Brain pericyte (primary cell): ENCODE results near the gene ZNHIT2.

Source experiments
- DNase-seq: peaks from one replicate; pipeline ENCODE4 v3.0.0-alpha.2; 2012; ENCODE audit warnings: low read depth, low spot score

ZNHIT2 gene

DNA sequence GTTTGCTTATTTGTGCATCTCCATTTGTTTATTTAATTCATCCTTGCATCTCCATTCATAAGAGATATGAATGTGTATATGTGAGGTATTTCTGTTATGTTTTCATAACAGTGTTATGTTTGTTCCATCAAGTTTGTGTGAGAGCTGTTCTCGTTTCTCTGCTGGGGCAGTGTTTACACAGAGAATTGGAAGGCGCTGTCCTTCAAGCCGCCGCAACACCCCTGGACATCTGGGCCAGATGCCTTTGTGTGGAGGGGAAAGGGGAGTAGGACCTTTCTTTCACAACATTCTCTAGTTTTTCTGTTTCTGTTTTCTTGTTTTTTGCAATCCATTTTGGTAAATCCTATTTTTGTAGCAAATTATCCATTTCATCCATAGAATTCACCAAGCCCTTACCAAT lies 12.9 kb downstream of the ZNHIT2 start:
- DNase-seq: no peak

DNA sequence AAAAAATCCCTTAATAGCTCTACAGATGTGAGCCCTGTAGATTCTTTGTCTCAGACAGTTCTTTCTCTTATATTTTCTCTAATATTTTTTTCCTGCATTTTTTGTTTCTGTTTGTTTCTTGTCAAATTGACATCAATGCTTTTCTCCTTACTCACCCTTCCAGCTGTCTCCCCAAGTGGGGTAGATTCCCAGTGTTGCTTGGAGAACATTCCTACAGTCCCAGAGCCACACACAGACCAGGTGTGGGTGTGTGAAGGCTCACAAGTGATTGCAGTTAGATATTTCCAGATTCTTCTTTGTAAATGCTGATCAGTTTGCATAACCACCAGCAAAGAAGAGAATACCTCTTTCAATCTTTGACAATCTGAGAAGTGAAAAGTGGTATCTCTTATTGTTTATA lies 14.0 kb downstream of the ZNHIT2 start:
- no peak for DNase-seq

DNA sequence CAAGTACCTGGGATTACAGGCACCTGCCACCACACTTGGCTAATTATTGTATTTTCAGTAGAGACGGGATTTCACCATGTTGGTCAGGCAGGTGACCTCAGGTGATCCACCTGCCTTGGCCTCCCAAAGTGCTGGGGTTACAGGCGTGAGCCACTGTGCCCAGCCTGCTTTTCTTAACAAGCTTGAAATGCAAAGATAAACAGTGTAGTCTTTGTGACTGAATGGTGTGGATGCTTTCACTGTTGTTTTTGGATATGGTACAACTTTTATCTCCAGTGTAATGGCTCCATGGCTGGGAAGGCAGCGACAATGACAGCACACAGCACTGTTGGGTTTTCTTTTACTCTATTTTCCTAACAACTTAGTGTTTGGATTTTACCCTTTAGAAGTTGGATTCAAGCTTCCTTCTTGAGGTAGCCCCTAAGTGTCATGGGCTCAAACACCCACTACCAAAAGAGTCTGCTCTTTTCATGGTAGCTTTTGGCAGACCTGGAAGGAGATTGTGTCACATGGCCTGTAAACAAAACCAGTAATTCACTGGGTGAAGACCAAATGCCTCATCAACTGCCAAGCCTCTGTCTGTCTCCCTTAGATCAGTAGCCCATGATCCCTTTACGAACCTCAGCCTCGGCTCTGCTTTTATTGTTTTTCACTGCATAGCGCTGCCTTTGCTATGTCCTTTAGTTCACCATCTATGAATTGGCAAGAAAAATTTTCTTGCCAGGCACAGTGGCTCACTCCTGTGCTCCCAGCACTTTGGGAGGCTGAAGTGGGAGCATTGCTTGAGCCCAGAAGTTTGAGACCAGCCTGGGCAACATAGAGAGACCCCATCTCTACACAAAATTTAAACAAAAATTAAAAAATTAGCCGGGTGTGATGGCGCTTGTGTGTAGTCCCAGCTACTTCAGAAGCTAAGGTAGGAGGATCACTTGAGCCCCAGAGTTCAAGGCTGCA lies 15.1 kb downstream of the ZNHIT2 start:
- no peak for DNase-seq

GRCh38 chr11:65100674-65101350 lies 16.7 kb downstream of the ZNHIT2 start:
- DNase-seq: no peak

DNA sequence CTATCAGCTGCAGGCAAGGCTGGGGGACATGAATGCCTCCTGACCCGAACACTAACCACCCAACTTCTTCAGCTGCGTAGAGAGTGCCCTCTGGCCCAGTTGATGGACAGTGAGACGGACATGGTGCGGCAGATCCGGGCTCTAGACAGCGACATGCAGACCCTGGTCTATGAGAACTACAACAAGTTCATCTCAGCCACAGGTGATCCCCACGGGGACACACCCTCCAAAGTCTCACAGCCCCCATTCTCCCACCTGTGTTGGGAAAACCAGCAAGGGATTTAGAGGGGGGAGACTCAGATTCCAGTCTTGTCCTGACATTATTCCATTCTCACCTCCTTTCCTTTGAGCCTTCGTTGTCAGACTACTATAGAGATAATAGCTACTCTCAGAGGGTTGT lies 20.6 kb downstream of the ZNHIT2 start:
- DNase-seq: no peak

- peak; percentile 61 for DNase-seq
Measured at GRCh38 chr11:65095974-65096806, 21.3 kb downstream of the ZNHIT2 start, which contains the start of gene VPS51. Gene VPS51, plus strand, starts transcription at chr11:65096214. Its CDS starts 37 bp downstream, at chr11:65096251.

- no peak for DNase-seq
Measured at GRCh38 chr11:65095427-65095826, 22.1 kb downstream of the ZNHIT2 start.

- no peak for DNase-seq
Measured at GRCh38 chr11:65090628-65091027, 26.9 kb downstream of the ZNHIT2 start.

GRCh38 chr11:65089621-65090020 lies 27.9 kb downstream of the ZNHIT2 start:
- no peak for DNase-seq

DNA sequence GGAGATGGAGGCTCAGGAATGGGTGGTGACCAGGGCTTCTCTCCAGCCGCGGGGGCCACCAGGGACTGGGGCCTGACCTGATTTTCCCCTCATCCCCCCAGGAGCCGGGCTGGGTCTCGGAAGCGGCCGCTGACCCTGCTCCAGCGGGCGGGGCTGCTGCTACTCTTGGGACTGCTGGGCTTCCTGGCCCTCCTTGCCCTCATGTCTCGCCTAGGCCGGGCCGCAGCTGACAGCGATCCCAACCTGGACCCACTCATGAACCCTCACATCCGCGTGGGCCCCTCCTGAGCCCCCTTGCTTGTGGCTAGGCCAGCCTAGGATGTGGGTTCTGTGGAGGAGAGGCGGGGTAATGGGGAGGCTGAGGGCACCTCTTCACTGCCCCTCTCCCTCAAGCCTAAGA lies 29.7 kb downstream of the ZNHIT2 start:
- DNase-seq: no peak

GRCh38 chr11:65087216-65087615 lies 30.3 kb downstream of the ZNHIT2 start:
- DNase-seq: no peak

- DNase-seq: no peak
Measured at GRCh38 chr11:65086809-65087208, 30.7 kb downstream of the ZNHIT2 start.

- DNase-seq: no peak
Measured at GRCh38 chr11:65085446-65085845, 32.1 kb downstream of the ZNHIT2 start.

DNA sequence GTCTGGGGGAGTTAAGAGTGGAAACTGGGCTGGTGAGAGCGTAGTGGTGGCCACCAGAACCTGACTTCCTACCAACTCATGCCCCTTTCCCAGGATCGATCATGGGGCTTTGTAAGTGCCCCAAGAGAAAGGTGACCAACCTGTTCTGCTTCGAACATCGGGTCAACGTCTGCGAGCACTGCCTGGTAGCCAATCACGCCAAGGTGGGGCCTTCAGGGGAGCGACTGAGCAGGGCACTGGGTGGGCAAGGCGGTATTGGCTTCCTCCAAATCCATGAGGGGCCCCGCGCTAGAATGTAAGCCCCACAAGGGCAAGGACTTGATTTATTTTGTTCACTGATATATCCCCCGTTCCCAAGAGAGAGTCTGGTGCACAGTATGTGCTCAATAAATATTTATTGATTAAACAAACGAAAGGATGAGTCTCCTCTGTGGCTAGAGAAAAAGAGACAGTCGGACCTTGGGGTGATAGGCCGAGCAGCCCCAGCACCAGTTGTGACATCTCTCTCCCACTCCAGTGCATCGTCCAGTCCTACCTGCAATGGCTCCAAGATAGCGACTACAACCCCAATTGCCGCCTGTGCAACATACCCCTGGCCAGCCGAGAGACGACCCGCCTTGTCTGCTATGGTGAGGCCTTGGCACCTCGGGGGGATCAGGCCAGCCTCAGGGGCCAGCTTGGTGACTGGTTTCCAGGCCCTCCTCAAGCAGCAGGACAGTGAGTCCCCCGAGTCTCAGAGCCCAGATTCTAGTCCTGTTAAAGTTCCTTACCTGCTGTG lies 32.7 kb downstream of the ZNHIT2 start:
- no peak for DNase-seq

GRCh38 chr11:65083834-65084597 lies 33.5 kb downstream of the ZNHIT2 start, which contains the start of the genes CDCA5 and ZFPL1:
Gene CDCA5, minus strand, starts transcription at chr11:65084040. Its CDS starts 62 bp downstream, at chr11:65083978.
Gene ZFPL1, plus strand, starts transcription at chr11:65084222. Its CDS starts 477 bp downstream, at chr11:65084699.
- peak; percentile 80 for DNase-seq

DNA sequence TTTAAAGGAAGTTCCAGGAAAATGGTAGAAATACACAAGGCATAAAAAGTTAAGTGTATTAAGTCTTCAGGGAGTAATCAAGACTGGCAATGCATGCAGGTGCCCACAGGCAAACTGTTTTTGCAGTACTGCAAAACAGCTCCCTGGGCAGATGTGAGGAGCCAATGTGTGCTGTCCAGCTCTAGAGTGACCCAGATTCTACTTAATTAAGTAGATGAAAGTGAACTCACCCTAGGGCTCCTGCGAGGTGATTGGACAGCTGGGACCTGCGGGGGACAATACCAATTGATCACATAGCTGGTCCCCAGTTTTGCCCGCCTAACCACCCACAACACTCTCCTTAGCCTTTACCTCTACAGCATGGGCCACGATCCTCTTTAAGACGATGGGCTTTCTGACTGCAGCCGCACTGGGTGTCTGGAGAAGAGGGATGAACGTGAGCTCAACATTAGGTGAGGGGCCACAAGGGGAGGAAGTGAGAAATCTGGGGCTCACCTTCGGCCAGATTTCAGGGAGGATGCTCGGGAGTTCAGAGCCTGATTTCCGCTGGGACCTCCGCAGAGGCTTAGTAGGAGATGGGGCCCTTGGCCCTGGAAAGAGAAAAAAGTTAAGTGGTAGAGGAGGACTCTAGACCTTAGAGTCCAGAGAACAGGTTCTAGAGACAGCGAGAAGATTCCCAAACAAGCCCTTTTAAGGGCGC lies 34.2 kb downstream of the ZNHIT2 start:
- no peak for DNase-seq

DNA sequence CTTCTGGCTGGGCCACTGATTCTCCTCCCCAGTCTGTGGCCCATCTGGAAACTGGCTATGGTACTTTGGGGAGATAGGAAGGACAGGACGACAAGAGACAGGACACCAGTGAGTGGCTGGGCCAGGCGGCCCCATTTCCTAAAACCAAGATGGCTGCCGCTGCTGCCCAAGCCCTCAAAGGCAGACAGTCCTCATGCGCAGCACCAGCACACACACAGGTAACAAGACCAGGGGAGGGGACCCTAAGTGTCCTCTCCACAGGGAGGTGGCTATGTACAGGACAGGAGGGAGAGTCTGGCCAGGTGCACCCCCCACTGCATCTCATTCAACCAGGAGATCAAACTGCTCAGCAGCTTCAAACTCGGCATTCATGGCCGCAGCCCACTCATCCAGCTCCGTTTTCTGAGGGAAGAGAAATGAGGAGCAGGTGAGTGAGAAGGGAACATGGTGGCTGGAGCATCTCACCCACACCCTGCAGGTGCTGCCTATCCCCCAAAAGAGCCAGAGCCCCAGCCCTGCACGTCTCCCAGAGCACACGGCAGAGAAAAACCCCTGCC lies 38.6 kb downstream of the ZNHIT2 start:
- no peak for DNase-seq

- DNase-seq: no peak
Measured at GRCh38 chr11:65078151-65078550, 39.4 kb downstream of the ZNHIT2 start.

- no peak for DNase-seq
Measured at GRCh38 chr11:65077451-65077850, 40.0 kb downstream of the ZNHIT2 start.
